HG02852 (cell line): ENCODE data around the gene STAC3.

Experiments
- ATAC-seq: cut with Tn5 transposase; IDR thresholded peaks from one replicate; pipeline ENCODE4 v1.9.1; 2021; ENCODE audit warnings: mild to moderate bottlenecking, moderate library complexity; ENCODE audit not compliant: unreplicated experiment

STAC3 gene

DNA sequence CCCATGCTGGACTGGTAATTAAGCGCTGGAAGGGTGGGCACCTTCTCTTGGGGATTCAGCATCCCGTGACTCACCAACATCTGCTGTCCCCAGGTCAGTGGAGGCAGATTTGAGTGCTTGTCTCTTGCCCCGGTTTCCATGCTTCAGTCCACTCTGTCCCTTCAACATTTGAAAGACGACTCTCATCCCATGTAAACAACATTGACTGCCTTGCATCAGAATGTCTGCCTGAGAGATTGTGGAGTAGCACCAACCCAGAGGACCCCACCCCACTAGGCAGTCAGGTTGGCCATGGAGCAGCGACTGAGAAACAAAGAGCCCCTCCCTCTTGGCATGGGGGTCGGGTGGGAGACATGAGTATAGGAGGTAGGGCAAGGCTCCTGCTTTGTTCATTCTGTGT, 4.9 kb upstream of the STAC3 start:
- no peak for ATAC-seq

DNA sequence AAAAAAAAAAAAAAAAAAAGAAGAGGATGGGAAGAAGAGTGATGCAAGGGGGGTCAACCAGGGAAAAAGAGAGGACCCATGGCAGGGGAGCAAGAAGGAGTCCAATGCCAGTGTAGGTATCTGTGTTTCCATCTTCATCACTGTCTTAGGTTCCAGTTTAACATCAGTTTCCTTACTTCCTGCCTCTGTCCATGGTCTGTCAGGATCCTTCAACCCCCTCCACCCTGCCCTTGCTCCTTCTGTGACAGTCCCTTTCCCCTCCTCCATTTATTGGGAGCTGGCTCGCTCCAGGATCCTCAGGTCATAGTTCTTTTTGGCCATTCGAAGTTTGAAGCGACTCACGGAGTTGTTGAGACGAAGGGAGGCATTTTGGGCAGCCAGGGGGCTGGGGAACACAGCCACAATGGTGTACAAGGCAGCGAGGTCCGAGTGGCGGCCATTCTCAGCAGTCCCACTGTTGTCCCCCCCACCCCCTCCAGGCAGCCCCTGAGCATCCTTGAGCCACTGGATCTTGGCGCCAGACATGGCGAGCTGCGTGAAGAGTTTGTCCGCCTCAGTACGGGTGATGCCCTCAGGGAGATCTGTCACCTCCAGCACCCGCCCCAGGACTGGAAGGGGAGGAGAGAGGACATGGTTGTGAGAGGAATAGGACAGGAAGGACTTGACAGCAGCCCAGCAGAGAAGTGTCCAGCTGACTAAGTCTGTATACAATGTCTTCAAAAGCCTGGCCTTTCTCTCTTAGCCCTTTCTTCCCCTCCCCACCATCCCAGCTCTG, 3.7 kb upstream of the STAC3 start:
- ATAC-seq: no peak

DNA sequence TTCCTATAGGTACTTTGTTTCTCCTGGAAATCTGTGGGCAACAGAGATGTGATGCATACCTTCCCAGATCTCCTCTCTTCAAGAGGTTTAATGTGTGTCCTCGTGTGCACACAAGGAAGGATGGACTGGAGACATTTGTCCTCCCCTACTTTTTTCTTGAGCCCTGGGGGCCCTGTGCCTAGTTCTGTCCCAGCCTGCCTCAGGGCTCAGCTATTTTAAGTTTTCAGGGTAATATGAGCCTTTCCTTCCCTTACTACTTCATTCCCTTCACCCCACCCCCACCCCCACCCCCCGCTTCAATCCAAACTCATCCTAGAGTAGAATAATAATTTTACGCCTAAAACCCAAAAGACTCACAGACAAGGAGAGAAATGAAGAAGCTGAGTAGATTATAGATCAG, 446 bp downstream of the STAC3 start:
- ATAC-seq: no peak

DNA sequence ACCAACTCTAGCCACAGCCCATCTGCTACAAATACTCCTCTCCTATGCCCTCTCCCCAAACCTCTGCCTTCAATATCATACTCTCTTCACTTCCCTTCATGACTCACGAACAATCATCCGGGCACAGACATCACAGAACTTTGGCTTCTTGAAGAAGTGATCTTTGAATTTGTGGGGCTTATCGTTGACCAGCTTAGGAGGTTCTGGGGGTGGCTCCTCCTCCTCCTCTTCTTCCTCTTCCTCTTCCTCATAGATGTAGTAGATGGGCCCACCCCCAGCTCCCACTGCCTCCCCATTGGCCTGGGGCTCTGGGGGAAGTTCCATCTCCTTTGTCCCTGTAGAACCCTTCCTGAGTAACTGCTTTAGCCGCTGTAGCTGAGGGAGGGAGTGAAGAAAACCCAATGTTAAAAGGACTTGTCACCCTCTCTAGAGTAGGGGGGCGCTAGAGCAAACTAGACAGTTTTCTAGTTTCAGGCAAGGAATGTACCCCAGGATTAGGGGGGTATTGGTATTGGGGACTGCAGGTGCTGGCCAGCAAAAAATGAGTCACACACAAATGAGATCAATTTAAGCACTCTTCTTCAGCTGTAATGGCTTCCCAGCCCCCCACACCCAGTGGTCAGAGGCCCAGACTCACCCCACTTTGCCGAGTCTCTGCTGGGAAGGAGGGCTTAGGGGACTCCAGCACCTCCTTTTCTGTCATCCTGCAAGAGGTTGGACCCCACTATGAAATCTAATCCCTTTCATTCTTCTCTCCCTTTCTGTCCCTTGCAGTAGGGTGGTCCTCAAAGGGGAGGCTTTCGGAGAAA, 1.8 kb downstream of the STAC3 start:
- no peak for ATAC-seq

DNA sequence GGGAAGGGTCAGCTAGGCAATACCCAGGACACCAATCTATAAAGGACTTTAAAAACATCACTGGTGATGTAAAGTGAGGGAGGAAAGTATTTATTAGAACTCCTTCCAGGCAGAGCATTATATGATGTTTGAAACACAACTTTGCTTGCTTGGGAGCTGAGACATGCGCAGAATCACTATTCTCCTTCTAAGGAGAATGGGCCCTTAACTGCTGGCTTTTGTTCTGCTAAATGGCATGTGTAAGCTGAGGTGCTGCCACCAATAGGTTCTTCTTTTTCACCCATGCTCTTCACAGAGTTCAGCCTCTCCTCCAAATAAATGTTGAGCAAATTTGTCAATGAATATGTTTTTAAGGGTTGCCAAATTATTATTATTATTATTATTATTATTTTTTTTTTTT, 3.9 kb downstream of the STAC3 start:
- no peak for ATAC-seq

DNA sequence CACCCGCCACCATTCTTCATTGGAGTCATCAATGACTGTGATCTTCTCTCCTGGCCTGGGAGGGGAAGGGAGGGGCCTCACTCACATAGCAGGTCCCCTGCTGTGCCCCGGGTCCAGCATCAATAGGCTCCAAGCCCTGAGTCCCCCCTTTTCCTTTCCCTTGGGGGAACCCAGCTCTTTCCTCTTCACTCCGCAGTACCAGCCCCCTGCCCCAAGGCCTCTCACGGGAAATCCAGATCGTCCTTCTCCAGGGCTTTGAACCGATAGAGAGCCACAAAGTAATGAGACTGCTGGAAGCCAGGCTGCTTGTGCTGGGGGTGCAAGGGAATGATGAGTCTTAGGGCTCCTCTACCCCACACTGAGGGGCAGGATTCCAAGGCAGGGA, 6.7 kb downstream of the STAC3 start:
- ATAC-seq: no peak

DNA sequence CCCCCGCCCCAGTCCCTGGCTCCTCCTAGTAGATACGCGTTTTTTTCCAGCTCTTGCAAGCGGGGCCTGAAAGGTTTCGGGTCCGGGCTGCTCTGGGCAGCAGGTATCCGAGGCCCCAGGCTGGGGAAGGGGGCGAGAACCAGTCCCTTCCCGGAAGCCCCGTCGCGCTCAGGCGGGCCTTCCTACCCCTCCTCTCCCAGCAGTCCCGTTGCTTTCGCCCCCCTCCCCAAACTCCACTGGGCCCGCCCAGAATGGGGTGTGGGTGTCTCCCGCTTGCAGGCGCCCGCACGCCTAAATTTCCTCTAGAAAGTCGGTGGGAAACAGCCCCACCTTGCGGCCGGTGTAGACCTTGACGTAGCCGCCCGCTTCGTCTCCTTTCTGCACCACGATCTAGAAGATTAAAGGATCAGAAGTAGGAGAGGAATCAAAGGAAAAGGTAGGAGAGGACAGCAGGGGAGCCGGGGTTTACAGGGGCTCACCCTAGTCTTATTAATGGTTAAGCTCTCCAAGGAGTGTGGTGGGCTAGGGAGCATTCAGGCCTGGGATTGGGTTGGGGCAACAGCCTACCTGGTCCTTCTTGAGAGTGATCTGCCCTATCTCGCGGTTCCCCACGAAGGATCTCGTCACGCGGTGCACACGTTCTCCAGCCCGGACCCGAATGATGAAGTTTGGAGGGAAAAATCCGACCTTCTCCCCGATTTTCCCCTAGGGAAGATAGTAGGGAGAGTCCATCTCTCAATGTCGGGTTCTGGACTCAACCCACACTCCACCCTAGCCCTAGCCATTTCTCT, 7.3 kb downstream of the STAC3 start:
- no peak for ATAC-seq

DNA sequence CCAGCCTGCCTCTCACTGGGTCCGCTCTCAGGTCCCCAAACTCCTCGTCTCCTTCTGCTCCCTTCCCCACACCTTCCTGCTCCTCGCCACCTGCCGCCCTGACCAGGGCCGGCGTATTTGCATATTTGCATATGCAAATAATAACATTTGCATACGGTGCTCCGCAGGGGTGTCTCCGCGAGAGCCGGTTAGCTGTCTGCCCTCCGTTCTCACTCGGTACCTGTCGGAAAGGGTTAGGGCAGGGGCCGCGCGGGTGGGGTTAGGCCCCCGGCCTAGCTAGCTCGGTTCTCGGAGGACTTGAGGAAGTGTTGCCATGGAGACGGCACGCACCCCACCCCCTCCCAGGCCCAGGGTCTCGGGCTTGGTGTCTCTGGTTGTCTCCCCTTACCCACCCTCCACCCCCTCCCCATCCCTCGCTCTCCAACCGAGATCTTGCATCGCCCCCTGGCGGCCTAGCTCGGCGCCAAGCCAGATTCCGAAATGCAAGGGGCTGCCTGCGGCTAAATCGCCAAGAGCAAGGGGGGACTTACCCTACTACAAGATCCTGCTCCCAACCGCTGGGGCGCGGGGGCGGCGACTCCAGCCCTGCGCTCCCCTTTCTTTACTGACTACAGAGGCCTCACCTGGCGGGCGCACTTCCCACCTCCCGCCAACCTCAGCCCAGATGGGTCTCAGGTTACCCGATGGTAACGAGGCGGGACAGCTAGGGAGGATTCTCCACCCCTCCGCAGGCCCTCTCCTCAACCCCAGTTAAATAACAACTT, 8.1 kb downstream of the STAC3 start:
- peak; percentile 29 for ATAC-seq

DNA sequence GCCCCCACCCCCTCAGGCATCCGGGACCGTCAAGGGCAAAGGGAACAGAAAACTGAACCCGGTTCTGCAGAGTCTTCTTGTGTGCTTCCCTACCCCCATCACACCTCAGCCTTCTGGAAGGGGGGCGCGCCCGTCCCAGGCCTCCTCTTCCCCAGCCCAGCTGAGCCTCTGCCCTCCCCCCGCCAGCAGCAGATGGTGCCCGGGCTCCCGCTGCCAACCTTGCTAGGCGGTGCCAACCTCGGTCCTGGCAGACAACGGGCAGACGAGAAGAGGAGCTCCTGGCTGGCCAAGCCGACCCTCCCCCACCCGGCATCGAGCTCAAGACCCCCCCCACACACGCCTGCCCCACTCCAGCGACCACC, 8.7 kb downstream of the STAC3 start:
- ATAC-seq: no peak

DNA sequence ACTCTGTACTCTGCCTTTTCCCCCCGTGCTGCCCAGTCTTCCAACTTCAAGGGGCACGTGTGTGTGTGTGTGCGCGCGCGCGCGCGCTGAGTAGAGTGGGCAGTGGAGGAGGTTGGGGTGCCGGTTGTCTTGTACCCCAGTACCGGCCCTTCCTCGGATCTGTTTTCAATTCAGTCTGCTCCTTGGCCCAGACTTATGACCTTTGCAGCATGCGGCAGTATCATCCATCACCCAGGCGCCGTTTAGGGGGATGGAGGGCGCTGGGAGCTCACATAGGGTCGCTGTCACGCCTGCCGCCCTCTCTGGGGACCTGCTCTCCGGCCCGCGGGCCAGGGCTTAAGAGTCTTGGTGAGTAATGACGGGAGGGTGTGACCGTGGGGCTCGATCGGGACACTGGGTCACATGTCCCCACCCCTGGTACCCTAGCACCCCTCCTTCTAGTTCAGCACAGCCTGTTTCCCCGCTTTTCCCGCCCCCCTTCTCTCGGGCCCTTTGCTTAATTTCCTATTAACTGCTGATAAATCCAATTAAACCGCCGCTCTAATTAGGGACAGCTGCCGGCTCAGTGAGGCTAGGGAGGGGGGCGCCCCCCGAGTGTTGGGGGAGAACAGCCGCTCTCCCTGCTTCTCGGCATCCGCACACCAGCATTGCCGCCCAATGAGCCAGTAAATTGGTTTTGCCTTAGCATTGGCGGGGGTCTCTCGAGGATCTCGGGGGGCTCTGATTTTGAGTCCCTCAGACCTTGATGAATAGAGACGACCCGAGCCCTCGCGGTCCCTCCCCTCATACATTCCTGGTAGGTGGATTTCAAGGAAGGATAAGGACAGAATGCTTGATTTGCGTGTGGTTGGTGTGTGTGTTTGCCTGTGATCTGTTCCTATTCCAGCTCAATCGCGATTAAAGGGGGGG, 9.3 kb downstream of the STAC3 start:
- ATAC-seq: no peak

DNA sequence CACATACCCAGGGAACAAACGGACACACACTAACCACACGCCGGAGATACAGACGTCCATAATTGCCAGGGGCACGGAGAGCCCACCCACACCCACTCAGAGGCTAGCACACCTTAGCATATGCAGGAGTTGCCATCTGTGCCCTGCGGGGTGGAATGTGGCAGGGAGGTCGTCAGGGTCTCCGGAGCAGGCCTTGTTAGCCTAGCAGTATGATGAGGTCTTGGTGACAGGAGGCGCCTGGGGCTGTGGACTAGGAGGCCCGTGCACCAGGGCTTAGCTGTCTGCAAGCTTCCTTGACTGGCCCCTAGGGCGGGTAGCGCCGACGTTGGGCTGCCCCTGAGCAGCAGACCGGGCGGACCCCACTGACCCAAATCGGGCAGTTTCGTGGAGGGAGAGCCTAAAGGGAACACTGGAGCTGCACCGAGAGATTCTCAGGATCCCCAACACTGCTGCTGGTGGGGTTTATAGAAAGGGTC, 10.0 kb downstream of the STAC3 start:
- ATAC-seq: no peak

DNA sequence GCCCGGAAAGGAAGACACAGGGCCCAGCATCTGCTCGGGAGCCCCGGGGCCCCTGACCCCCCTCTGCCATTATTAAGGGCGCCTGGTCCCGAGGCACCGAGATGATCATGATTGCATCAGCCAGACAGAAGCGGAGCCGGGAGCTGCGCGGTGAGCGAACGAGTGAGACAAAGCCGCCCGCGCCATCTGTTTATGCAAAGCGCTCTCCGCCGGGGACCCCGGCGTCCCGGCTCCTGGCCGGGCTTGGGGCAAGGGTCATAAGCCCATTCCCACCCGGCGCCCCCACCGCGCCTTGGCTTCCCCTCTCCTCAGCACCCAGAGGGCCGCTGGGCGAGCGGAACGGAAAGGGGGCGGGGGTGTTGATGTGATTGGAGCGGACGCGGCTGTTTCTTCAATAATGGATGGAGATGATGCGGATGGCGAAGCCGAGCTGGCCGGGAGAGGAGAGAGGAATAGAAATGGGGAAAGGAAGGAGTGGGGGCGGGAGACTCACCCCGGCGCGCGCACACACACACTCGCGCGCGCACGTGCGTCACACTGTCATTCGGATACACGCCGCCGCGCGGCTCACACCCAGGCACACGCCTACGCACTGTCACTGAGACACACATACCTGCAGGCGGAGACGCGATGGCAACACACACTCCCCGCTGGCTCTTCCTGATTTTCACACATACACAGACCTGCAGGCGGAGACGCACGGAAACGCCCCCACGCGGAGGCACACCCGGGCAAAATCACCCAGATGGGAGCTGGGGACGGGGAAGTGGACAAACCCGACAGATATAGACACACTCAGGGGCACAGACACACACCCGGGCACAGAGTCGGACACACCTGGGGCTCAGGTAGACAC, 10.7 kb downstream of the STAC3 start:
- no peak for ATAC-seq

DNA sequence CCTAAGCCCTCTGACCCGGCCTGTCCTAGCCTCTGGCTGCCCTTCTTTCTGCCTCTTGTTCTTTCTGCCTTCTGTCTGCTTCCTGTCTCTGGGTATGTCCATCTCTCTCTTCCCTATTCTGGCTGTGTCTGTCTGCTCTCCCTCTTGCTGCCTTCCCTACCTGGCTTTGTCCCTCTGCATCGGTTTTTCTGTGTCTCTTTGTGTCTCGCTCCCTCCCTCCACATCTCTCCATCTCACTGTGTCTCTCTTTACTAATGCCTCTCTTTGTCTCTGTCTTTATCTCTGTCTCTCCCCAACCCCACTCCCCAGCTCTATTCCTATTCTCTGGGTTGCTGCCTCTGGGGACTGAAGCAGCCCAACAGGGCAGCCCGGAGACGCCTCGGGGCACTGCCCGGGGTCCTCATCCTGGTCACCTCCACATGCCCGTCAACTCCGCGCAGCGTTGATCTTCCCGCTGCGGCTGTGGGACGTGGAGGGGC, 11.4 kb downstream of the STAC3 start:
- ATAC-seq: peak; percentile 1

DNA sequence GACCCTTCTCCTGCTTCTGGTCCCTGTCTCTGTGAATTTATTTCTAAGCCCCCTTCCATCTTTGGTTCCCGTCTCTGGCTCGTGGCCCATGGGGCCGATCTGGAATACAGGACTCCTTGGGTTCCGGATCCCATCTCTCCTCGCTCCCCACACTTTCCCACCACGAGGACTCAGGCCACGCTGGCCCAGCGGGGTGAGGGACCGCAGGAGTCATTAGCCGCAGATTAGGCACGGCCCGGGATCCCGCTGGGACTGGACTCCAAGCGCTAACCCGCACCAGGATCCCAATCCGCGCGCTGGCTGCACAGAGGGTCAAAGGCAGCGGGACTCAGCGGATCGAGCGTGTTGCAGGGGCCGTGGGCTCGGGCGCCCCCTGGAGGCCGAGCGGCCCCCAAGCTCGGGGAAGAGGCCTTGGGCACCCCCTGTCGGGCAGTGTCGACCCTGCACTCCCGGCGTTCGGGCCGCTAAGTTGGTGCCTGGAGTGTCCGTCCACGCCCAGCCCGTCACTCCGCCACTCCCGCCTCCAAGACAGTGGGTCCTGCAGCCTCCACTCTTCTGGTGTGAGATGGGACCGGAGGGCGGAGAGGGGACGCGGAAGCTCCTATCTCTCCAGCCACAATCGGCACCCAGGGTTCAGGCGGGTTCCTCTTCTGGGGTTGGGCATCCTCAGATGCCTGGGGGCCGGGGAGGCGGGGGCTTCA, 12.0 kb downstream of the STAC3 start:
- peak; percentile 58 for ATAC-seq

DNA sequence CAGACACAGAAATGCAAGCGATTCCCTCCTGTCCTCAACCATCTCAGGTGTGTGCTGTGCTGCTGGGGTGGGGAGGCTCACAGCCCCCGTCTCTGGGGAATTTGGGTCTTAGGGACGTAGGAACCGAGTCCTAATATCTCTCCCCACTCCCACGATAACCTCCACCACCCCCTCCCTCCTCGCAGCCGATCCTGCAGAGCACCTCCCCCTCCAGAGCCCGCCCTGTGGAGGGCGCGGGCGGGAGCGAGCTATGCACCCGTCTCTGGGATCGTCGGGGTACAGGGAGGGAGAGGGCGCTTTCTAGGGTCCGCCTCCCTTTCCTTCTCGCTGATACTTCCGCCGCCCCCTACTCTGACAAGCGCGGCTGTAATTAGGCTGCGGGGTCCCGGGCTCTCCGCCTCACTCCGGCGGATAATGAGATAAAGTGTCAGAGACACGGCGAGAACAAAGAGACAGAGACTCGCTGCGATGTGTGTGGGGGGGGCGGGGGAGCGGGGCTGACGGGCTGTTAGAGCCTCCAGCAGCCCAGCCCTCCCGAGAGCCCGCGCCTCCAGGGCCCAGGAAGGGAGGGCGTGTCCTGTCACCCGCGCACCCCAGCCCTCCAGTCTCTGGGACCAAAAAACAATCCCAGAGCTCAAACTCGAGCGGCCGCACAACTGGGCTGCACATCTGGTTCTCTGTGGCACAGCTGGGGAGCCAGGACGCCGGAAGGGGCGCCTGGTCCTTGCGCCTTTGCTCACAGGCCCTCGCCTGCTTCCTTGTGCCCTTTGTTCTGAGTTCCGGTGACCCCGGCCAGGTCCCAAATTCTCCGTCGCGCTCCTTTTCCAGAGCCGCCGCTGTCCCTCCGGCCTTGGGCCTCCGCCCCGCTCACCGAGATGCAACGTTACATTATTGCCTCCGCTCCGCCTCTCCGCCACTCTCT, 12.8 kb downstream of the STAC3 start:
- no peak for ATAC-seq

DNA sequence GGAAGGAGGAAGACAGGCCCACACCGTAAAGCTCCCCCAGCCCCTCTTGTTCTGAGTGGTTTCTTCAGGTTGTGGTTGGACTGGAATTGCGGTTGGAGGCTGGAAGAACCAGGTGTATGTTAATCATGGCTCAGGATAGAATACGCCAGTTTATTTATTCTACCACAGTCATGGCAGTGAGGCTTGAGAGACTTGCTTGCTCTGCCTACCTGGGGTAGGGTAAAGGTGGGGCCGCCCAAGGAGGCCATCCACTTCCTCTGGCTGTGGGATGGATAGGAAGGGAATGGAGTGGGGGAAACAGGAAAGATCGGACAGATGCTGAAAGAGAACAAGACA, 13.4 kb downstream of the STAC3 start:
- no peak for ATAC-seq

DNA sequence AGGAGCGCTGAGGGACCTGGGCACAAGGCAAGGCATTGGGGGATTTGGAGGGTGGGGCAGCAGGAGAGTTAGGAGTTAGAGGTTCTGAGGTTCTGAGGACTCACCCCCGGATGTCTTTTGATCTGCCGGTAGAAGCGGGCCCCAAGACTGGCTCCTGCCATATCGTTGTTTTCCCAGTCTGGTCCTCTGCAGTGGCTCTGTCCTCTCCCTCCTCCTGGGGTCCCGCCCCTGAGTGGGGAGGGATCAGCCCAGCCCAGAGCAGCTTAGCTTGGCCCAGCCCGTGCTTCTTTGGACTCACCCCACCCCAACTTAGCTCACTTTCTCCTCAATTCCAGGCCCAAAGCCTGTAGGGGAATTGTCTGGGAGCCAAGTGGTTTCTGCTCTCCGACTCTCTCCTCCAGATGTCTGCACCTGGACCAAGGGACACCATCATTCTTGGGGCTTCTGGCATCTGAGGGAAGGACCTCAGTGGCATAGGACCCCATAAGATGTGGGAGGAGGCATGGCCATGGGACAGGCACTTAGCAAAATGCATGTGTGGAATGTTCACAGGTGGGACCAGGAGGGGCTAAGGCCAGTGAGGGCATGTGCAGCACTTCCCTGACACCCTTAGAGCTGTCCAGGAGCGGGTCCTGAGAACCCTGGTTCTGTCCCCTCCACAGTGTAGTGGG, 13.9 kb downstream of the STAC3 start:
- no peak for ATAC-seq
